ENCODE measurements around the gene AFF3. TPM values are rescaled to one million over a fixed set of nuclear protein-coding genes. Genes with fewer than 3 reads are reported as not detected.

The AFF3 gene
- total RNA-seq, 1 experiment from 2014 or later, result 0.22 TPM

DNA sequence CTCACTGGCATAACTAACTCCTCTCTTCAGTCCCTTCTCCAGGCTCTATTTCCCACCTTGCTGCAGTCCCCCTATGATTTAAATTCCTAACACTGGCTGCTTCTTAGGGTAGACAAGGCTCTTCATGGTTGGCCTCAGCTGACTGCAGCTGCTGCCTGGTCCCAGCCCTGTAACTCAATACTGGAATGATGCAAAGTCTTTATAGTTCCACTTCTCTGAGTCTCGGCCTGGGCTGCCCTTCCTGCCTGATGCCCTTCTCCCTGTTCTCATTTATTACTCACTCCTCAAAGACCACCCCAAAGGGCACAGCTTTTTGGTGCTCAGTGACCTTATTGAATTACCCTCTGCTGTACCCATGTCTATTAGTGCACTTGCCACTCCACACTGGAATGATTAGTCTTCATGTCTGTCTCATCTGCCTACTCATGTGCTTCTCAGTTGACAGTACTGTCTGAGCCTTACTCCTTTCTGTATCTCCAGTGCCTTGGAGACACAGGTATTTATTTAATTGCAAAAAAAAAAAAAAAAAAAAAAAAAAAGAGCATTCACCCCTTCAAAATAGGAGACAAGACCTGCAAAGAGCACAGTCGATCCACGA lies 453.1 kb downstream of the AFF3 start:
- Histone ChIP-seq H3K9ac (ENCODE audit: extremely low read depth, insufficient read length, low read length) (no peak overlapping the region), H2AK5ac (ENCODE audit: insufficient read length, low read length) (no peak overlapping the region), H3K9me3 (ENCODE audit: control insufficient read depth, low read depth, low read length) (no peaks in the 10 kb centered on the region), H3K23ac (ENCODE audit: insufficient read length, low read depth, low read length) (no peak overlapping the region), H2BK120ac (ENCODE audit: low read depth, low read length, poor library complexity, severe bottlenecking) (no peak overlapping the region), H3K14ac (ENCODE audit: insufficient read depth, low read length) (no peak overlapping the region), H3K4me2 (ENCODE audit: insufficient read depth, insufficient read length, low read length) (no peak overlapping the region), H3K23me2 (ENCODE audit: insufficient read length, low read depth, low read length, poor library complexity, severe bottlenecking) (no peaks in the 10 kb centered on the region), H3T11ph (ENCODE audit: low read length) (no peak overlapping the region), H3K18ac (ENCODE audit: insufficient read length, low read depth, low read length) (no peak overlapping the region), H3K79me1 (ENCODE audit: insufficient read depth, low read depth, low read length, poor library complexity, severe bottlenecking) (no peaks in the 10 kb centered on the region), H4K8ac (replicated peaks; ENCODE audit: insufficient read length, low read depth, low read length) (no peak overlapping the region), H3K27me3 (ENCODE audit: insufficient read depth, low read length) (no peaks in the 10 kb centered on the region), H2BK5ac (ENCODE audit: insufficient read length, low read length) (no peak overlapping the region), H3K79me2 (ENCODE audit: insufficient read depth, low read length) (no peaks in the 10 kb centered on the region), H4K20me1 (ENCODE audit: control insufficient read depth, insufficient read depth, insufficient read length) (peaks cover 2% of the 10 kb centered on the region), H3K4me1 (ENCODE audit: insufficient read depth, low read length) (no peaks in the 10 kb centered on the region), H2BK15ac (ENCODE audit: low read depth, low read length) (no peak overlapping the region), H2AFZ (ENCODE audit: low read length) (no peak overlapping the region), H2BK12ac (ENCODE audit: insufficient read length, low read depth, low read length) (no peak overlapping the region), H4K91ac (ENCODE audit: insufficient read length, low read depth, low read length) (no peak overlapping the region), H2BK20ac (ENCODE audit: low read depth, low read length, poor library complexity, severe bottlenecking) (no peak overlapping the region), H4K5ac (ENCODE audit: insufficient read length, low read depth, low read length) (no peak overlapping the region), H3K56ac (ENCODE audit: insufficient read length, low read depth, low read length) (no peak overlapping the region), H3K4ac (ENCODE audit: low read depth, low read length) (no peak overlapping the region), H3K27ac (ENCODE audit: insufficient read length, low read depth, low read length) (no peak overlapping the region)
- no peak for DNase-seq
- H3K4me1 Mint-ChIP-seq, result no peaks in the 10 kb centered on the region
- no peaks in the 10 kb centered on the region; the same call in none of the 2 replicates for H3K27me3 Mint-ChIP-seq (ENCODE audit: low read depth)
- H3K36me3 Mint-ChIP-seq (ENCODE audit: insufficient read depth in 1 of 3, low read depth in 3 of 3), result no peaks in the 10 kb centered on the region; a peak in 1 of 7 replicates
- H3K9me3 Mint-ChIP-seq, result no peaks in the 10 kb centered on the region
- H3K4me3 Mint-ChIP-seq, result no peak overlapping the region
- no peak for TF ChIP-seq CTCF (conservative IDR thresholded peaks at IDR 0.05)
- no CpG with 5 or more reads among the region's 3 CpGs for WGBS (ENCODE audit: extremely low coverage, insufficient read length, low lambda C conversion rate)
- H3K27ac Mint-ChIP-seq, result no peak overlapping the region
